Measurements from ENCODE around the gene TTLL8. TPM values are rescaled to one million over a fixed set of nuclear protein-coding genes. Genes with fewer than 3 reads are reported as not detected.

The TTLL8 gene
- total and polyA plus RNA-seq, 2 of the 8 experiments (the other 6 are each of a cell fraction or from before 2014, with no cell fraction given): not detected

- Histone ChIP-seq H3K56ac (replicated peaks; ENCODE audit: insufficient read length, low read depth, low read length) (no peak overlapping the region), H3K23me2 (ENCODE audit: low read depth, low read length) (peaks cover 13% of the 10 kb centered on the region), H2BK15ac (ENCODE audit: low read length) (no peak overlapping the region), H3K4me1 (replicated peaks in 1 of 4; ENCODE audit: control insufficient read depth in 3 of 4, insufficient read depth in 4 of 4, low read length in 3 of 4) (peaks cover 0 to 16% (median 7%) of the 10 kb centered on the region in 4 experiments; a peak in 4 of 7 replicates), H3K9ac (replicated peaks in 1 of 4; ENCODE audit: extremely low read depth in 1 of 4, low read depth in 3 of 4, low read length in 3 of 4) (no peak overlapping the region), H3K79me1 (ENCODE audit: low read depth, low read length) (no peaks in the 10 kb centered on the region), H3K18ac (ENCODE audit: extremely low read depth, low read length) (no peak overlapping the region), H3K23ac (ENCODE audit: insufficient read length) (no peak overlapping the region), H3K14ac (ENCODE audit: insufficient read length) (no peak overlapping the region), H3K27ac (ENCODE audit: low read depth, low read length) (no peak overlapping the region), H3K4me2 (ENCODE audit: insufficient read depth in 1 of 2, low read depth in 2 of 2, low read length in 2 of 2) (no peak overlapping the region), H3K36me3 (ENCODE audit: control insufficient read depth in 2 of 4, insufficient read depth in 4 of 4, low read length in 3 of 4) (no peaks in the 10 kb centered on the region), H4K91ac (replicated peaks; ENCODE audit: insufficient read length, low read length) (no peak overlapping the region), H4K5ac (ENCODE audit: insufficient read length, low read depth, low read length) (no peak overlapping the region), H2AK5ac (ENCODE audit: low read depth, low read length) (no peak overlapping the region), H3K27me3 (replicated peaks in 1 of 4; ENCODE audit: control insufficient read depth in 3 of 4, extremely low read depth in 1 of 4, insufficient read depth in 3 of 4, low read length in 3 of 4) (peaks cover 9 to 15% (median 9%) of the 10 kb centered on the region in 4 experiments; a peak in 6 of 7 replicates), H4K20me1 (replicated peaks in 1 of 2; ENCODE audit: control insufficient read depth in 1 of 2, insufficient read depth in 2 of 2, low read length in 2 of 2) (peaks cover 2 to 11% of the 10 kb centered on the region in 2 experiments), H3K79me2 (ENCODE audit: control insufficient read depth in 1 of 2, insufficient read depth in 2 of 2, low read length in 2 of 2) (no peaks in the 10 kb centered on the region), H2BK20ac (ENCODE audit: low read length) (no peak overlapping the region), H3K9me3 (ENCODE audit: insufficient read depth in 2 of 2, low read depth in 1 of 2, low read length in 1 of 2) (peaks cover 0 to 5% of the 10 kb centered on the region in 2 experiments; a peak in 1 of 4 replicates), H2AFZ (ENCODE audit: low read length) (no peak overlapping the region), H2BK12ac (ENCODE audit: low read depth, low read length) (no peak overlapping the region; the same call in 1 of the 2 replicates), H2BK5ac (ENCODE audit: low read depth, low read length) (no peak overlapping the region), H4K8ac (ENCODE audit: extremely low read depth, insufficient read depth, low read length) (0 out of 2 replicates have a peak overlapping the region, but pooled peaks have one; percentile 1), H2BK120ac (replicated peaks; ENCODE audit: low read depth, low read length) (no peak overlapping the region), H3K4me3 (ENCODE audit: extremely low read depth in 1 of 4, insufficient read depth in 2 of 4, low read depth in 3 of 4, low read length in 4 of 4) (no peak overlapping the region), H3K4ac (replicated peaks; ENCODE audit: insufficient read length, low read depth, low read length) (no peak overlapping the region)
- FAIRE-seq: no peak
- ChIA-PET POLR2A (ENCODE audit: partially characterized antibody) (interaction anchor here (0.9 kb wide), 1 partner anchor 35 kb away, joined by 3 read pairs; no protein-coding TSS in a partner anchor), CTCF (ENCODE audit: partially characterized antibody) (interaction anchor here (0.6 to 5.2 kb wide), 12 partner anchors 9 to 228 kb away, joined by 3 to 83 read pairs (median 8); no protein-coding TSS in a partner anchor)
- no peak for DNase-seq (ENCODE audit: low read depth in 1 of 2, low spot score in 2 of 2)
- 86% methylated on average over 10 of the region's 10 CpGs; no CpG with 5 or more reads in 1 of the 2 experiments for WGBS, 2 experiments (ENCODE audit: extremely low coverage in 1 of 2, insufficient coverage in 1 of 2, insufficient read length in 1 of 2, insufficient replicate concordance in 2 of 2, low coverage in 1 of 2, low lambda C conversion rate in 2 of 2, missing lambda C conversion rate in 1 of 2)
- TF ChIP-seq SIX5 (IDR thresholded peaks at IDR 0.05; ENCODE audit: low read depth, low read length) (no peak), POLR2A (IDR thresholded peaks at IDR 0.05; ENCODE audit: control extremely low read depth in 1 of 2, low read depth in 2 of 2, low read length in 2 of 2) (no peak), MAX (IDR thresholded peaks at IDR 0.05) (no peak)
Measured at GRCh38 chr22:49995361-49996118, 62.6 kb downstream of the TTLL8 start.

All from H1 (cell line).